Measurements from ENCODE around the gene FGD3.
"Not testable (repeated sequence)": the region's sequence is repeated elsewhere in the genome, so short reads cannot be mapped to it uniquely, and the experiment has no call there.

Gene FGD3, protein sequence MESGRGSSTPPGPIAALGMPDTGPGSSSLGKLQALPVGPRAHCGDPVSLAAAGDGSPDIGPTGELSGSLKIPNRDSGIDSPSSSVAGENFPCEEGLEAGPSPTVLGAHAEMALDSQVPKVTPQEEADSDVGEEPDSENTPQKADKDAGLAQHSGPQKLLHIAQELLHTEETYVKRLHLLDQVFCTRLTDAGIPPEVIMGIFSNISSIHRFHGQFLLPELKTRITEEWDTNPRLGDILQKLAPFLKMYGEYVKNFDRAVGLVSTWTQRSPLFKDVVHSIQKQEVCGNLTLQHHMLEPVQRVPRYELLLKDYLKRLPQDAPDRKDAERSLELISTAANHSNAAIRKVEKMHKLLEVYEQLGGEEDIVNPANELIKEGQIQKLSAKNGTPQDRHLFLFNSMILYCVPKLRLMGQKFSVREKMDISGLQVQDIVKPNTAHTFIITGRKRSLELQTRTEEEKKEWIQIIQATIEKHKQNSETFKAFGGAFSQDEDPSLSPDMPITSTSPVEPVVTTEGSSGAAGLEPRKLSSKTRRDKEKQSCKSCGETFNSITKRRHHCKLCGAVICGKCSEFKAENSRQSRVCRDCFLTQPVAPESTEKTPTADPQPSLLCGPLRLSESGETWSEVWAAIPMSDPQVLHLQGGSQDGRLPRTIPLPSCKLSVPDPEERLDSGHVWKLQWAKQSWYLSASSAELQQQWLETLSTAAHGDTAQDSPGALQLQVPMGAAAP

DNA sequence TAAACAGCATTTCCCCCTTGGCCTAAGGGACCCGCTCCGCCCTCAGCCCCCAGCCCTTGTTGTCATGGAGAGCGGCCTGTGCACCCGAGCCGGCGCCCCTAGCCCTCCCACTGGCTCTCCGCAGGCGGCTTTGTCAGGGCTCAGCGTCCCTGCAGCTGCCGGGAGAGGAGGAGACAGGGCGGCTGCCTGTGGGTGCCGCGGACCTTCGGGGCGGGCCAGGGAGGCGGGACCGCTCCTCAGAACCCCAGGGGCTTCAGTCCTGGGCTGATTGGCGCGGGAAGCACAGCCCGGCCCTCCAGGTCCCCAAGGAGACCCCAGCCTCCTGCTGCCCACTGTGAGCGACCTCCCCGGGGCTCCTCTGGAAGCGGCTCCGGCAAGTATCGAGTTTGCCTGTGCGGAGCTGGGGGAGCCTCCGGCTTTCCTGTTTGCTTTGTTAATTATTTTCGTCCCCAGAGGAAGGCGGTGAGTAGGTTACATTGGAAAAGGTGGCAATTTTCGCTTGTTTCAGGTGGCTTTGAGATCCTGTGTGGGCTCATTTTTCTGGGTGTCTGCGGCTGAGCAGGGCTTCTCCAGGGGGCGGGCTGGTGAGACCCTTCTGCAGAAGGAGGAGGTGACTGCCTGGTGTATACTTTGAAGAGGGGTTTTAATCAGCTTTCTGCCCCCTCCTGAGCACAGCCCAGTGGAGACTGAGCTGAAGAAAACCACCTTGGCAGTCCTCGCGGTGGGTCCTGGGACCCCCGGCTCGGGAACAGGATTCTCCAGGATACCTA lies at the start of gene FGD3:
Gene FGD3, plus strand, starts transcription at position 256 of the 770 bp plus-strand sequence. CDS start 28,734 bp downstream, outside the sequence.
- no peak for DNase-seq (ENCODE audit: low spot score)

DNA sequence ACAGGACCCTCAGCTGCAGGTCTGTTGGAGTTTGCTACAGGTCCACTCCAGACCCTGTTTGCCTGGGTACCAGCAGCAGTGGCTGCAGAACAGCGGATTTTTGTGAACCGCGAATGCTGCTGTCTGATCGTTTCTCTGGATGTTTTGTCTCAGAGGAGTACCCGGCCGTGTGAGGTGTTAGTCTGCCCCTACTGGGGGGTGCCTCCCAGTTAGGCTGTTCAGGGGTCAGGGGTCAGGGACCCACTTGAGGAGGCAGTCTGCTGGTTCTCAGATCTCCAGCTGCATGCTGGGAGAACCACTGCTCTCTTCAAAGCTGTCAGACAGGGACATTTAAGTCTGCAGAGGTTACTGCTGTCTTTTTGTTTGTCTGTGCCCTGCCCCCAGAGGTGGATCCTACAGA lies 42.2 kb upstream of the FGD3 start:
- DNase-seq (ENCODE audit: low spot score), result not testable (repeated sequence)

DNA sequence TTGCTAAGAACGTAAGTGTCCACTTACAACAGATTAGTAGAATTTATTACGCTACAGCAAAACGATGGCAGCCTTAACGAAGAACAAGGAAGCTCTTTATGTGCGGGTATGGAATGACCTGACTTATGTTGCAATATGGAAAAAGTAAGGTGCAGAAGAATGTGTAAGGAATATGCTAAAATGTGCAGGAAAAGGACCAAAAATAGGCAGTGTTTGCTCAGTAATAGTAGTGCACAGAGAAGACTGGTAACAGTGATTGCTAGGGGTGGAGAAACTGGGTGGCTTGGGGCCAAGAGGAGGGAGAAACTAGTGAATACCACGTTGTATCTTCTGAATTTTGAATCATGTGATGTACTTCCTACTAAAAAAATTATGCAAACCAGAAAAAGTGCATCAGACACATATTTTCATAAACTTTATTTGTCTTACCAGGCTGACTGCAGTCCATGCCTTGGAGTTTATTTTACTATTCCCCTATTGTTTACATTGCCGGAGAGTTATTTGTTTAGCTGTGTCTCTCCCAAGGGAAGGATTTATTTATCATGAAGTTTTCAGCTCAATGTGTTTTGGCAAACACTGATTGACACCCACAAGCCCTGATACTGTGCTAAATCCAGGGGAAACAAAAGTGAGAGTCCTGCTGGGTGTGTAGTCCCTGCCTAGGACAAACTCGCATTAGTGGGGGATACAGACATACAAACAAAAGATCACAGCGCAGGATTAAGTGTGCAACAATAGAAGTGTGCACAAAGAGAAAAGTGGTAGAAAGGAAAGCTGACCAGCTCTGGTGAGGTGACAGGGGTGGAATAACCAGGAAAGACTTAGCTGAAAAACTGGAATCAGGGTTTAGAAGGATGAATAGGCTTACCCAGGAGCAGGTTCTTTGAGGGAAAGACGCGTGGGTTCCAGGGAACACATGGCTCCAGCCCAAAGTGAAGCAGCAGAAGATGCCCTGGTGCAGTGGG lies 35.5 kb upstream of the FGD3 start:
- no peak for DNase-seq (ENCODE audit: low spot score)

DNA sequence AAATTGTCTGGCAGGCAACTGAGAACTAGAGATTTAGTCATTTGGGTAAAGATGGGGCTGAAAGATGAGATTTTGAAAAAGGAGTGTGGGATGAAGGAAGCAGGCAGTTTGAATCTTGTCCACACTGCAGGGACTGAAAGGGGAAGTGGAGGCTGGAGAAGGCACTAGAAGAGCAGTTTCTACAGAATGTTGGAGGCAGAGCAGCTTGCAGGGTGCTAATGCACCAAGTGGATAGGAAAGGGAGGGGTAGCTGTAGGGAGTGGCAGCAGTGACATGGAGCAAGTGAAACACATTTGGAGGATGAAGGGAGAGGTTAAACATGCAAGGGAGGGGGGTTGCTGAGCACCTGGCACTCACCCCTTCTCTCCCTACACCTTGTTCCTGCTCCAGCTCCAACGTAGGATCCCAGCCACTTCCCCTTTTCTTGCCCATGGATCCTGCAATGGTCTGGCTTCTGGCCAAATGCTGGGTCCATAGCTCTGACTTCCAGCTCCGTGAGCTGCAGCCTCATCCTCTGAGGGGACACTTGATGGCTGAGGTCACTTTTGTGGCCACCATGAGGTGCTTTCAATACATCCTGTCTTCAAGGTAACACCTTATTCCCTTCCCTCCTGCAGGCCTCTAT lies 30.0 kb upstream of the FGD3 start:
- DNase-seq (ENCODE audit: low spot score), result no peak

DNA sequence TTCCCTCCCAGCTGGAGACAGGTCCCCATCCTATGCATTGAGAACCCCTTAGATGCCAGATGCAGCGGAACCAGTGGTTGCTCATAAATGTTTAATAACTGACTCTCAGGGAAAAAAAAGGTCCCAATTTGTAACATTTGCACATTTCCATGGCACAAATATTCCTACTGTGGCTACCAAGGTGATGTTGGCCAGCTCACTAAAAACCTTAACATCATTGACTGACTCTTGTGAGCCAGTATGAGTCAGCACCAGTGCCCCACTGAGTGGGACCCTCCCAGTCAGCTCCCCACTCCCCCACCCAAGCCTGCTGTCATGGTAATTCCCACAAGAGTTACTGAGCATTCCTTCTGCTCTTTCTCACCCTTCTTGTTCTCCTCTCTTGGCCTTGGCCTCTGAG lies 26.9 kb upstream of the FGD3 start:
- DNase-seq (ENCODE audit: low spot score), result no peak

DNA sequence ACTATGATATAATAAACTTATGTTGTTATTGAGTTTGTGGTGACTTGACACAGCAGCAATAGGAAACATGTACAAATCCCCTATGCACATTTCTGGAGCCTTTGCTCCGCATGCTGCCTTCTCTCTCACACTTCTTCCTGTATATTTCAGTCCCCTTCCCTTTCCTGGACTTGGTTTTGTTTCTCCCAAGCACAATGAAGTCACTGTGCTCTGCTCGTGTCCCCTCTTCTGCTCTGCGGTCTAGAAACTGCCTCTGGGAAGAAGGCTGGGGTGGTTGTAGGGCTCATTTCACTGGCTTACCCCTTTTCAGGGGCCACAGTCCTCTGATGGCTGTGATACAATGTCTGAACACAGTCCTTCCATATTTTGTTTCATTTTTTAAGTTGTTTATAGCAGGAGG lies 15.7 kb upstream of the FGD3 start:
- no peak for DNase-seq (ENCODE audit: low spot score)

DNA sequence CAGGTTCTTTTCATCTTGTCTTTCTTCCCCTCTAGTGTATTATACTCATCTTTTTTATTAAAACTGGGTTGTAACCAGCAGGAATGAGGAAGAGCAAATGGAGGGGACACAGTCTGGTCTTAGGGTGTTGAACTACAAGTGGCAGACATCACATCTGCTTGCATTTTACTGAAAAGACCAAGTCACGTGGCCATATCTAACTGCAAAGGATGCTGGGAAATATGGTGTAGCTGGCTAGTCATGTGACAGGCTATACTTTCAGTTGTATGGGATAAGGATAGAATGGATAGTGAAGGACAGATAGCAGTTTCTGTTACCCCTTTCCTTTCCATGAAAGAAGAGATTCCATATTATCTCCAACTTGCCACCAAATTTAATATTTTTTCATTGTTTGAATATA lies 13.0 kb upstream of the FGD3 start:
- DNase-seq (ENCODE audit: low spot score), result no peak

DNA sequence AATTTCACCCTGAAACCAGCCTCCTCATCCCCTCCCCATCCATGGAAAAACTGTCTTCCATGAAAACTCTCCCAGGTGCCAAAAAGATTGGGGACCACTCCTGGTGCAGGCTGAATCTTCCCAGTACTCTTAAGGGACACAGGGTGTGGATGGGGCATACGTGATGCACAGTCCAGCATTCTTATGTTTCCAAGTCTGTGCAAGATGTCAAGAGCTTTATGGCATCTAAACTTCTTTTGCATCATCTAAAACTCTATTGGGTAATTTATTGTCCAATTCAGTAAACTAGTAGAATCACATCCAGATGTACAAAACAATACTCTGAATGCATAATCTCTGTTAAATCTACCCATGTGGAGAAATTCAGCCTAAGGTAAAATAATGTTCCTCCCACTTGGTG lies 9.3 kb upstream of the FGD3 start:
- DNase-seq (ENCODE audit: low spot score), result no peak

DNA sequence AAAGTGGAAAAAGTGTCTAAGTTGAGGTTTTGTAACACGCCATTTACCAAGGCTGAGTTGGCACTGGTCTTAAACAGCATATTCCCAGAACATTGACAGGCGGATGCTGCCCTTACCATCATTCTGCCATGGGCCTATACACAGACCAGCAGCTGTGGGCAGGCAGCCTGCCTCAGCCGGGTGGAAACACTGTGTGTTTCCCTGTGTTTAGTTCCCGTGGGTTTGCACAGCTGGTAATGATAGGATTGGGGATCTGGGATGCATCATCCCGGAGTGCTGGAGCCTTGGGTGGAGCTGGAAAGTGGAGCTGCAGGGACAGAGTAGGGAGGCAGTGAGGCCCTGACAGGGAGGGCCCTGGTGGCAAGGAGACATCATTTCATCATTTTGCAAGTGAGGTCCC lies 5.5 kb upstream of the FGD3 start:
- no peak for DNase-seq (ENCODE audit: low spot score)

DNA sequence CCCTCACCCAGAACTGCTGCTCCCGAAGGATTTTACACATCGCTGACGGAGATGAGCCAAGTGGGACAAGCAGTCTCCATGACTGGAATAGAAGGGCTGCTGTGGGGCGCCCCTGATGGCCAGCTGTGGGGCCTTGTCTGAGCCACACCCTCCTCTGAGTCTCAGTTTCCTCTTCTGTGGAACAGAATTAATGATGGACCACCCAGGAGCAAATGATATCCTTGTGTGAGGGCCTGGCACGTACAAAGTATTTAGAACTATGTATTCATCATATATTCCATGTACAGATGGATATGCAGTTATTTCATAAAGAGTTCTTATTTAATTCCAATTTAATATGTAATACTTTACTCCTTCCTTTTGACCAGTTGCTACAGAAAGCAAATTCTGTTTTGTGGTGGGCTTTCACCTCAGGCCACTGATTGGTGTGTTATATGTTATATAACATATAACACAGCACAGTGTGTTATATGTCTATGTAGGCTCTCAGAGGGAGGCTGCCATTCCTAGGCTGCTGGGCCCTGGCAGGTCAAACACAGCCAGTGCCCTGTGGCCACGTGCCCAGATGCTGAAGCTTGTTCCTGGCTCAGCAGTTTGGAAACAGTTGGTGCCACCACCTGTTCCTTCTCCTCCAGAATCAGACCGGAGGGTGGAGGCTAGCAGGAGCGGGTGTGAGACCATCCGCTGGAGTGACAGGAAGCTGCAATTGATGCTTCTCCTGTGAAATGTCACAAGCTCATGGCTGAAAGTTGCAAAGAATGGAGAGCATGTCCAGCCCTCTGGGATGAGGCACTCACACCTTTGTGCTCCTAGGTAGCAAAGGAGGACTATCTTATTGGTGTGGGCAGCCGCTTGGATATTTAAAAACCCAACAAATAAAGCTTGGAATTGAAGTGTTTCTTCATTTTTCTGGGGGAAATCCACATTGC lies 4.4 kb upstream of the FGD3 start:
- DNase-seq (ENCODE audit: low spot score), result no peak

DNA sequence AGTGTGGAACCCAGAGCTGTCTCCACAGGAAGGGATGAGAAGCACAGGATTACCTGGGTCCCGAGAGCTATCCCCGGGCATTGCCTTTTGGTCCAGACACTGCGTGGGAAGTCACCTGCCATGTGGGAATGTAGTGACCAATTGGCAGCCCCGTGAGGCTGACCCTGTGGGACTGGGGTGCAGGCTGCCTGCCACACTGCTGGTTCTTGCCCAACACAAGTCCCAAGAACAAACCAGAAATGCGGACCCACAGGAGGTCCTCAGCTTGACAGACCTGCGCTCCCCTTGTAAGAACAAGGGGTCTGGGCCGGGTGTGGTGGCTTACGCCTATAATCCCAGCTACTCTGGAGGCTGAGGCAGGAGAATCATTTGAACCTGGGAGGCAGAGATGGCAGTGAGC lies 2.4 kb upstream of the FGD3 start:
- no peak for DNase-seq (ENCODE audit: low spot score)

DNA sequence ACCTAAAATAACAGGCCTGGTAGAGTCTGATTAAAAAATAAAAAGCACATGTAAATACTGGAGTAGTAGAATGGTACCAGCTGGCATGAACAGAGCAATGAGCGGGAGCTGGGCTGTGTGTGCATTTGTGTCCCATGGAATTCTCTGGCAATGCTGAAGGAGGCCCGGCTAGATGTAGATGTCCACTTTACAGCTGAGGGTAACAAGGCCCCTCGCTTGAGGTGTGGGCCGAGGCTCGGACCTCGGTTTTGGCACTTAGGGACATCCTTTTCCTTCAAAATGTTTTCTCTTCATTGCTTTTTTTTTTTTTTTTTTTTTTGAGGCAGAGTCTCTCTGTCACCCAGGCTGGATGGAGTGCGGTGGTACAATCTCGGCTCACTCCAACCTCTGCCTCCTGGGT lies 1.5 kb upstream of the FGD3 start:
- DNase-seq (ENCODE audit: low spot score), result no peak

DNA sequence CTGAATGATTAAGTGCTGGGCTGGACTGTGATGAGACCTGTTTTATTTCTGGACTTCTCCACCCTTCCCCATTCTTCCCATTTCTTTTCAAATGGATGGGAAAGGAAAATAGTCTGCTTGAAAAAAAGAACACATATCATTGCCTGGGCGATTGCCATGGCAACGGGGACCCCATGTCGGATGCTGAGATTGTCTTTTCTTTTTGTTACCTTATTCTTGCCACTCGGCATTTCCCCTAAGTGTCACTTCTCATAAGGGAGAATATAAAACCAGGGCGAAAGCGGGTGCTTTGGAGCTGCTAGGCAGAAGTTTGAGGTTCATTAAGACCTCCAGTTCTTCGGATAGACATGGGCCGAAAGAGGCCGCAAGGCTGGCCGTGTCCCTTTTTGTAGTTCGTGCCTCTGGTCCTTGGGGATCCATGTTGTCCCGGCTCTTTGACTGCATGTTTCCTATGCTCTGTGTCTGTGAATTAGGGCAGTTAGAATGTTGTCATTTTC lies 763 bp downstream of the FGD3 start:
- DNase-seq (ENCODE audit: low spot score), result no peak

DNA sequence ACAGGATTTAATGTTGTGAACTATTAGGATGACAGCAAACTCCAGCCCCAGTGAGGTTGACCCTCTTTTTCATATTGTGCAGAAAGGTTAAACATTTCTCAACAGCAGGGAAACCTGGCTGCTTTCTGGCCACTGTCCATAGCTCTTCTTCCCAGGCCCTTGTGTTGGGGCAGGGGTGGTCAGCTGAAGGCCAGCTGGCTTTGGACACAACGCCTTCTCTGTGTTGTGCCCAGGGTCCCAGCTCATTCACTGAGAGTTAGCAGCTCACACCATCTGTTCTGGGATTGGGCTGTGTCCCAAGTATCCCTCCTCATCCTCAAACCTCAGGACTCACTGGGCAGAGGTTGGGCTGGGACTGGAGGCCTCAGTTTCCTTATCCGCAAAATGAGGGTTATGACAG lies 1.3 kb downstream of the FGD3 start:
- DNase-seq (ENCODE audit: low spot score), result no peak

DNA sequence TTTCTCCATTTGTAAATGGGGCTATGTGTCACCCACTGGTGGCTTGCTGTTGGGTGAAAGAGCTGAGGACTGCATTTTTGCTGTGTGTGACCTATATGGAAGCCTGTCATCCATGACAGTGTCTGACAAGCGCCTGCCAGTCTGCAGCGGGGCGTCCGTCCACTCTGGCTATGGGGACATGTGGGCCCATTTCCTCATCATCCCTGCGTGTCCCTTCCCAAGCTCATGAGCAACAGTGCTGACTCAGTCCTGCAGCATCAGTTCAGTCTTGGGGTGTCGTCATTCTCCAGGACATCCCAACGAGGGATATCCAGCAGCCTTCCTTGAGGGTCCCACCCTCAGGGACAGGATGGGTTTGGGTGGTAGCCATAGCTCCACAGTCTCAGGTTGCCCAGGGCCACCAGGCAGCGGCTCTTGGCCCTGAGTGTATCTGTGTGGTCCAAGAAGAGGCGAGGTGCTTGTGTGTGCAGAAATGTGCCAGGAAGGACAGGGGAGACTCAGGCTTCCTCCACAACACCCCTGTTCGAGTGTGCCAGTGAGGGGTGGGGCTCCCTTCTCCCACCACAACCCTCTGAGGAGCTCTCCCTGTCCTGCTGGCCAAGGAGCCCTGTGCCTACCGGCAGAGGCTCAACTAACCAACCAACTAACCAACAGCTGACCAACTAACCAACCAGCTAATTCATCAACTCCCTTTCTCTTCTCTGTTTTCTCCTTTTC lies 2.1 kb downstream of the FGD3 start:
- DNase-seq (ENCODE audit: low spot score), result no peak

DNA sequence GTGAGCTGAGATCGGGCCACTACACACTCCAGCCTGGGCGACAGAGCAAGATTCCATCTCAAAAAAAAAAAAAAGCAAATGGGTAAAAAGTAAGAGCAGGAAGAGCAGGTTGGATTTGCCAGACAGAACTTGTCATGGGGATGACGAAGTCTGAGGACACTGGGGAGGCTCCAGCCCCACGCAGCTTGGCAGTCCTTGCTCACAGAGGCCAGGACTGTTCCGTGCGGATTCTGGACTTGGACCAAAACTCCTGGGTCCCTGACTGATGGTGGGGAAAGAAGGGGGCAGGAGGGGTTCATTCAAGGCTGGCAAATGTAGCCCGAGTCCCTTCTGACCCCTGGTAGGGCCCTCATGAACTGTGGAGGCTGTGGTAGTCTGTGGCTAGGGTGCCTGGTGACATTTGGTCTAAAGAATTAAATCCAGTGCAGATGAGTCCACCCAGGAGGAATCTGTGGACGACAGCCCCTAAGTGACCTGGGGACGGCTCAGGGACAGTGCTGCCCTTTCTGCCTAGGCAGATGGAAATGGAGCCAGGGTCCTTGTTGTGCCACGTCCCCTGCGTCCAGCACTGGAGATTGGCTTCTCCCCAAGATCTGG lies 3.1 kb downstream of the FGD3 start:
- no peak for DNase-seq (ENCODE audit: low spot score)

DNA sequence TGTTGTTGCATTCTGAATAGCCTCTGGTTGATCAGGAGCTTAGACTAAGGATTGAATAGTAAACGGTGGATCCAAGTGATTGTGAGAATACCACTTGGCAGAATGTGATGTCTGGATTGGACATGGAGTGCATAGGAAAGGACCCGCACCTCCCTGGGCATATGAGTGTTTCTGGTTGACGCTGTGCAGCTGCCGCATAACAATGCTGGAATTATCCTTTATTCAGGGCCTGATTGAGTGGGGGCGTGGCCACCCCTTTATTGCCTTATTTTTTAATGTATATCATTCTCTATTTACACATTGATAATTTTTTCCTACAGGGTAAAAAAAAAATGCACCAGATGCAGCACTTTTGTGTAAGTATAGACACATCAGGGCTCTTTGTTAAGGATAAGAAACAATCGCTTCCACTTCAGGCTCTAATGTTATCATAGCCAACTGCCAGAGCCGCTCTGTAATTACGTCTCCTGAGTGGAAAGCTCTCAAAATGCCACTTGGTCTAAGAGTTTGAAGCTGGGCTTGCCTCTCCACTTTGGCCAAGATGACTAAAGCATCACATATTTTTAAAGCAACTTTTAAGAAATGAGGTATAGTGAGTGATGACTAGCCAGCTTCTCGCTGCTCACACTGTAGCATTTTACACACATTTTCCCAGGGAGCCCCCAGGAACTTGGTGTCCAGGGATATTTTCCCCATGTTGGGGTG lies 5.7 kb downstream of the FGD3 start:
- DNase-seq (ENCODE audit: low spot score), result no peak

Data from CD4-positive, alpha-beta T cell treated with Interleukin-15 for 4 hours (primary cell).